Skeletal muscle cell (primary cell): ENCODE data around the gene CNTNAP1.
"Not testable (repeated sequence)": the region's sequence is repeated elsewhere in the genome, so short reads cannot be mapped to it uniquely, and the experiment has no call there.

ENCODE experiments used
- DNase-seq: peaks from one replicate; pipeline ENCODE4 v3.0.0-alpha.2; 2010; ENCODE audit warnings: low read depth
- H3K4me3 ChIP-seq: 2 replicates; pipeline ENCODE4 v1.5.1; 2011; ENCODE audit warnings: low read depth, mild to moderate bottlenecking, control low read depth, low read length, moderate library complexity

CNTNAP1 gene

DNA sequence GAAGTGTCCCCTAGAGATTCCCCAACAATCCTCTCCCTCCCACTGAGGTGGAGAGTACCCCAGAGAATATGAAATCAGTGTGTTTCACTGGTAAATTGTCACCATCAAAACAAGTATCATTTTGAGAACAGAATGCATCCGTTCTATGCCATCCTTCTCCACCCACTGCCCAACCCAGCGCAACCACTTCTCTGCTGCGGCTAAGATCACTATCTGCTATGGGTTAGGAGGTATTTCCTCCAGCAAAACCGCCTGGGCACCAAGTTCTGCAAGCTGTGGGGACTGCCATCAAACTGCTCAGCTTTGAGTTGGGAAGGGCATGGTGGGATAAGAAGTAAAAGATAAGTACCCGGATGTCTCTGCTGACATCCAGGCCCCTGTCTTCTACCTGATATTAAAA, 24.4 kb downstream of the CNTNAP1 start:
- DNase-seq, result no peak
- no peak overlapping the region for H3K4me3 ChIP-seq

DNA sequence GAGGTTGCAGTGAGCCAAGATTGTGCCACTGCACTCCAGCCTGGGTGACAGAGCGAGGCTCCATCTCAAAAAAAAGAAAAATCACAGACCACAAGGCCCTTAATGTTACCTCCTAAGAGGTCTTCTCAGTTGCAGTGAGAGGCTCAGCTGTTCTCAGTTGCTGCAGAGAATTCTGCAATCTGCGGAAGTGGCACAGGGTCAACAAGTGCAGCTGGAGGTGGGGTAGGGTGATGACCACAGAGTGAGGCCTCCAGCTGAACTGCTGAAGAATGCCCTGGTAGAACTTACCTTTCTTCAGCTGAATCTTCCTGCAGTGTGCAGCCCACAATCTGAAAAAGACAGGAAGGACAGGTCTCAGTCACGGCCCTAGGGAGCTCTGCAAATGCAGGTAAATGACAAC, 26.3 kb downstream of the CNTNAP1 start:
- DNase-seq, result no peak
- no peak overlapping the region for H3K4me3 ChIP-seq

DNA sequence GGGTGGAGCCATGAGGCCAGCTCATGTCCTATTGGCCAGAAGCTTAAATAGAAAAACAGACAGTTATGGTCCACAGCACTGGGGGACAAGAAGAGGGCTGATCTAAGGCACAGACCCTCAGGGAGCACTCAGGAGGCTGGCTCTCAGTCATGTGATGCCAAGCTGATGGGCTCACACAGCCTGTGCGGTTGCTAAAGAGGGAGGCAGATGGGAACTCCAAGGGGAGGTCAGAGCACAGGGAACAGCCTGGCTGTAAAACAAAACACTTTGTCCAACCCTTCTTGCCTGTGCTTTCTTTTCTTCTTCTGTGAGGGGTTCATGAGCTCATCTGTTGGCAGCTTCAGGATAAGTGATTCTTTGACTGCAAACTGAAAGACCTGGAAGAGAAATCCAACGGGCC, 27.2 kb downstream of the CNTNAP1 start:
- no peak for DNase-seq
- H3K4me3 ChIP-seq, result no peak overlapping the region

DNA sequence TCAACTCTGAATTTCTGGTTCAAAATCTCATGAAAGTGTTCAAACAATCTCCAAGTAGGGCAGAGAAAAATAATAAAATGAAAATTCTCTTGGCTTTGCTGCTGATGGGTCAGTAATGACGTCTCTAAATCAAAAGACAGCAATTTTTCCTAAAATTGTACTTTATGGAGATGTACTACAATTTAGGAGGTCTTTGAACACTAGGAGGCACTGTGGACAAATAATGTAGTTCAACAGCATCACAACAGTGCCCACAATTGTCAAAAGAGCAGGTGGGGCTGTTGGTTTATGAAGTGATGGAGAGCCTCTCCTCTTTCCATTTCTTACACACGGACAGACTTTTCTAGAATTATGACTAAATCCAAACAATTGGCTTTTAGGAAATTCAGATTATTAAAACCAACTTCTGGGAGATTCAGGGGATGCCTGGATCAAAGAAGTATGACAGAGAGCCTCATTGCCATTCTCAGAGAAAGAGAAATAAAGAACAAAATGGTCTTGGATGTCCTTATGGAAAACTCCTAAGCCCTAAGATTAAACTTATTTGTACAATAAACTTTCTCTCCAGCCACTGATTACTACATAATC, 38.8 kb downstream of the CNTNAP1 start:
- peak; percentile 20 for DNase-seq
- no peak overlapping the region for H3K4me3 ChIP-seq

DNA sequence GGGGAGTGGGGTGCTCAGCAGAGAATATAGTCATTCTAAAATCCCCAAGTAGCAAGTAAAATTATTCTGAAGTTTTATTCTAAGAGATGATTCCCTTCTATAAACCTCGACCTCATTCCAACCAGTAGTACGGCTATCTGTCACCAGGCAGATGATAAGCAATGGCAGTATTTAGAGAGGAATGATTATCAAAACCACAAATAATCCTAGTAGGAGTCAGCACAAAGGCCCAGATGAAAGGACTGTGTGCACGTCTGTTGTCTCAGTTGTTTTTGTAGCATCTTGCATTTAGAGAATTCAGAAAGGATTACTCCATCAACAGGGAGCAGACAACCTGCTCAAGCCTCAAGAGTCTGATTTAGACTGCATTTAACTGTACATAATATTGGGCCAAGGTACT, 41.3 kb downstream of the CNTNAP1 start:
- DNase-seq, result no peak
- no peak overlapping the region for H3K4me3 ChIP-seq

DNA sequence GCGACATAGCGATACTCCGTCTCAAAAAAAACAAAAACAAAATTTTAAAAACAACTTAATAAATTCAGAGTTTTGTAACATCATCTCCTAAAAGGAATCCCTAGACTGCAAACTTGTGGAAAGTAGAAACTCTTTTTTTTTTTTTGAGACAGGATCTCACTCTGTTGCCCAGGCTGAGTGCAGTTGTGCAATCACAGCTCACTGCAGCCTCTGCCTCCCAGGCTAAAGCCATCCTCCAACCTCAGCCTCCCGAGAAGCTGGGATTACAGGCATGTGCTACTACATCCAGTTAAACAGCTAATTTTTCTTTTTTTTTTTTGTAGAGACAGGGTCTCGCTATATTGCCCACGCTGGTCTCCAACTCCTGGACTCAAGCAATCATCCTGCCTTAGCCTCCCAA, 42.8 kb downstream of the CNTNAP1 start:
- no peak overlapping the region for H3K4me3 ChIP-seq
- DNase-seq, result no peak

DNA sequence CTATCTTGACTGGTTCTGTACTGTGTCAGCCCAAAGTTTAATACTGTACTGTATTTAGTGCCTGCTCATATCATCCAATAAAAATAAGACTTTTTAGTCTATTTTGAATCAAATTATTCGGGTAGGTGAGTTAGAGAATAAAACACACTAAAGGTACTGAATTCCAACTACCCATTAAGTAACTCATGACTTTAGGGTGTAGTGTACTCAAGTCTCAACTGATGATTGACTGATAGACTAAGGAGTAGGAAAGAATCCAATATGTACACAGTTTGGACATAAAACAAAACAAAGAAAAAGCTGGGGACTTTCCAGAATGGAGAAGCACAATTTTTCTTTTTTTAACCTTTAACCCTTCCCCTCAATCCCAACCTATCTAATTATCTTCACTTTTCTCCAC, 58.4 kb downstream of the CNTNAP1 start:
- no peak for DNase-seq
- no peak overlapping the region for H3K4me3 ChIP-seq

DNA sequence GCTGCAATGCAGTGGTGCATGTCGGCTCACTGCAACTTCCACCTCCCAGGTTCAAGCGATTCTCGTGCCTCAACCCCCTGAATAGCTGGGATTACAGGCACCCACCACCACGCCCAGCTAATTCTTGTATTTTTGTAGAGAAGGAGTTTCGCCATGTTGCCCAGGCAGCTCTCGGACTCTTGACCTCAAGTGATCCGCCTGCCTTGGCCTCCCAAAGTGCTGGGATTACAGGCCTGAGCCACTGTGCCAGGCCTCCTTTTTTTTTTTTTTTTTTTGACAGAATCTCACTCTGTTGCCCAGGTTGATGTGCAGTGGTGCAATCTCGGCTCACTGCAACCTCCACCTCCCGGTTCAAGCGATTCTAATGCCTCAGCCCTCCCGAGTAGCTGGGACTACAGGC, 60.6 kb downstream of the CNTNAP1 start:
- not testable (repeated sequence) for H3K4me3 ChIP-seq, DNase-seq

DNA sequence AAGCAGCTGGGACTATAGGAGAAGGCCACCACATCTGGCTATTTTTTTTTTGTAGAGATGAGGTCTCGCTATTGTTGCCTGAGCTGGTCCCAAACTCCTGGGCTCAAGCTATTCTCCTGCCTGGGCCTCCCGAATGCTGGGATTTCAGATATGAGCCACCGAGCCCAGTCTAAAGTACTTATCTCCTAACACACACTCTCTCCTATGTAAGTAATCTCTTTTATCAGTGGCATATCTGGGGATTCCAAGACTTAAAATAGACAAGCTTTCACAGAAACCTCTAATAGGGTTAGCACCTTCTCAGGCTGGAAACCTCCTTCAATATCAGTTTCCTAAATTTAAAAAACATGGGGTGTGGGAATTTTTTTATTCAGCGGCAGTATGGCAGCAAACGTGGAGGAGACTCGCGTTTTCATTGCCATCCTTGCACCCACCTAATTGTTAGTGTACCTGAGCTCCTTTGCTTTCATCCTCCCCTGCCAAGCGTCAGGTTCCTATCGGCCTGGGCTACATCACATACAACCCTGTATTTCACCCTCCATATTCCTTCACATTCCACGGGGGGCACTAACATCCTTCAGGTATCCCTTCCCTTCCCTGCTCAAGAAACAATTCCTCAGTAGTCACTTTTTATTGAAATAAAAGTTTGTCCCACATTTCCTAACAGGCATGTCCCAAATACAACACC, 61.4 kb downstream of the CNTNAP1 start:
- H3K4me3 ChIP-seq, result peak overlapping the region; percentile 85
- DNase-seq, result no peak

DNA sequence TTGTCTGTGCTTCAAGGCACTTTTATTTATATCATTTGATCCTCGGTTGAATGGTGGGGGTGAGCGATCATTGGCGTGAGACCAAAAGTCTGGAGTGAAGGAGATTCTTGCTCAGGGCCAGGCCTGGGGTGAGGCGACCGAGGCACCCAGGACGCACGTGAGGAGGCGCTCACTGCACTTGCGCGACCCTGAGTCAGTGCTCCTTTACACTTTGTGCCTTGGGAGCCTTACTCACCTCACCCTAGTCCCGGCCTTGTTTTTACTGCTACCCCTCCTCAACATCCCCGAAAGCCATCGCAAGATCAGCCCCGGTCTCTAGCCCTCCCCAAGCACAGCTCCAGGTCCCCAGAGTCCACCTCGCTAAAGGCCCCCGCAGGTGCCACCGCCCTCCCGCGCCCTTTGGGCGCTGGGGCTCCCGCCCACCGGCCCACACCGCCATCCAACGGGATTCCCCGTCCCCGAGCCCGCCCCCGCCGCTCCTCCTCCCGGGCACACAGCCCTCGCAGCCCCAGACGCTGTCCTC, 62.0 kb downstream of the CNTNAP1 start:
- peak overlapping the region; percentile 85 for H3K4me3 ChIP-seq
- DNase-seq, result no peak

DNA sequence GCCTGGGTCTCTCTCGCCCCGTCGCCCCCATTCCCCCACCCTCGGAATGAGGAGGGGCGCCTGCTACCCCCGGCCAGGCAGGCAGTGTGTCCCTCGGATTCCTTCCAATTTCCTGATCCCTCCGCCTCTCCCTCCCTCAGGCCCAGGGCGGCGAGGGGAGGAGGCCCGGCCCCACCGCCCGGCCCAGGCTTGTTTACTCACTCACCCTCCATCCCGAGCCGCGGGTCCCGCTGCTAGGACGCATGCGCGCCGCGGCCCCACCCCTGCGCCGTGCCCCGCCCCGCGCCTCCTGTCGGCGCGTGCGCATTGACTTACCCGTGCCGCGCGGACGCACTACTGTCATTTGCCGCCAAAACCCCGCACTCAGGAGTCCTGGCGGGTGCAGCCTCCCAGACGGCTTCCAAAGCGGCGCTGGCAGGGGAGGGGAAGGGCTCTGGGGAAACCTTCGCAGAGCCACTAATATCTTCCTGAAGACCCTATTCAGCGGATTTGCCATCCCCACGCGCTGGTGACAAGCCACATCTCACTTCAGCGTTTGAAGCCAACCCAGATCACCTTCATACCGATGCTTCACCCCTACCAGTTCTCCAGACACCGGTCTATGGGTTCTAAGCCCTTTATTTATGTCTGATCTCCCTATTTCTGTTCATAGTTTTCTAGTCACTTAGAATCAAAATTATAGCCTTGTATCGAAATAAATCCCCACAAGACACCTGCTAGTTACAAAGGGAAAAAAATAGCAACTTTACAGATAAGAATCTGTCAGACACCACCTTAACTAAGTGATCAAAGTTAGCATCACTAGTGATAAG, 62.7 kb downstream of the CNTNAP1 start, which contains the start of gene EZH1:
TSS of gene EZH1 (minus strand) at position 235 of the 812 bp plus-strand sequence. CDS start 16,099 bp downstream, outside the sequence.
- DNase-seq, result peak; percentile 64
- peak within 1 kb of the TSS; percentile 85 for H3K4me3 ChIP-seq

DNA sequence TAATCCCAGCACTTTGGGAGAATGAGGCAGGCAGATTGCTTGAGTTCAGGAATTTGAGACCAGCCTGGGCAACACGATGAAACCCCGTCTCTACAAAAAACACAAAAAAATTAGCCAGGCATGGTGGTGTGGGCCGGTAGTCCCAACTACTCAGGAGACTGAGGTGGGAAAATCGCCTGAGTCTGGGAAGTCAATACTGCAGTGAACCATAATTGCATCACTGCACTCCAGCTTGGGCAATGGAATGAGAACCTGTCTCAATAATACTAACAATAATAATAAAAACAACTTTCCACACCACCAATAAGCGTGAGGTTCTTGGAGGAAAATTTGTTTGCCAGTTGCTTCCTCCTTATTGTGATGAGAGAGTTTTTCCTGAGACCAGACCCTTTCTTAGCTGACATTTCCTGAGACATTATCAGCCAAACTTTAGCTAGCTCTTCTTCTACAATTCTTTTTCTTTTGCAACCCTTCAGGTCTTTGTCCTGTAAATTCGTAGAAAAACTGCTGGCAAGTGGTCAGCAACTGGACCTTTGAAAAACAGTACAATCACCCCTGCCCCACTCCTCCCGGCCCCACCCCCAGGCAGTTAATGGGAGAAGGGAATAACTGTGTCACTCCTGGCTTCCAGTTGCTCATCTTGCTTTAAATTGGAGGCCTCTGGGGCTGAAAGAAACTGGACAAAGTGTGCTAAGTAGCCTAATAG, 66.0 kb downstream of the CNTNAP1 start:
- DNase-seq, result no peak

DNA sequence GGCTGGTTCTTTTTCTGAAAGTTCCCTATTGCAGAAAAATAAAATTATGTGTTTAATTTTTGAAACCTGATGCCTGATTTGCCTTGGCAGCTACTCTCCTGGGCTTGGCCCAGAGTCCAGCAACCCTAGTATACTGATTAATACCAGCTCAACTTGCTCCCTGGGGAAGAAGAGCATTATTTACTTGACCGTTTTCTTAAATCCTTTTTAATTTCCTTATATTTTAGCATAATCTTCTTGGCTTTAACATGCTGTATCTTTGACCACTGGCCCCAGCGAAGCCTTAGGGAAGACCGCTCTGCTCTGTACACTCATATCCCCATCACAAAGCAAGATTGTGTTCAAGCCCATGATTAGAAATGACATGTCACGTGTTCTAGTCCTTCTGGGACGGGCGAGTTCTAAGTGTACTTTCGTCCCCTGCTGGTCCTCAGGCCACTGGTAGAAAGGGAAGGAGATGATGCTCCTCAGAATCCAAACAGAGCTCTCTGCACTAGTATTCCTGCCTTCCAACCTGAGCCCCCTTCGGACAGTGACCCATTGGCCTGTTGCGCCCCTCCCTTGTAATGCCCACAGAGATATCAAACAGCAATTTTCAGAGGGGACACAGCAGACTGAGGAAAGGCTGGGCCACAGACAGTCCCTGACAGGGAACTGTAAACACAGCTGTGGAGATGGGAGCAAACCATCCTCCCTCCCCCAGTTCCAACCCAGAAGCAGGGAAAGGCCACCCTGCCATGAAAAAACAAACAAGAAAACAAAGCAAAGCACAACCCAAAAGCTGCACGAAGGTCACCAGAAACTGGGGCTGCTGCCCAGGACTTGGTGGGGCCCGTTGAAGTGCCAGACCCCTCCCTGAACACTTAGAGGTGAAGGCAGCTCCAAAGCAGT, 66.8 kb downstream of the CNTNAP1 start:
- no peak overlapping the region for H3K4me3 ChIP-seq
- DNase-seq, result no peak

More for the DNA sequence above, 66.0 kb downstream of the CNTNAP1 start:
- H3K4me3 ChIP-seq, result no peak overlapping the region
